ENCODE data around the gene PIGU. TPM values are rescaled to one million over a fixed set of nuclear protein-coding genes. Genes with fewer than 3 reads are reported as not detected.

PIGU gene
- total and polyA plus RNA-seq, 9 of the 15 experiments (the other 6 are each of a cell fraction or from before 2014, with no cell fraction given): 6.5 to 100 (median 28.1) TPM

DNA sequence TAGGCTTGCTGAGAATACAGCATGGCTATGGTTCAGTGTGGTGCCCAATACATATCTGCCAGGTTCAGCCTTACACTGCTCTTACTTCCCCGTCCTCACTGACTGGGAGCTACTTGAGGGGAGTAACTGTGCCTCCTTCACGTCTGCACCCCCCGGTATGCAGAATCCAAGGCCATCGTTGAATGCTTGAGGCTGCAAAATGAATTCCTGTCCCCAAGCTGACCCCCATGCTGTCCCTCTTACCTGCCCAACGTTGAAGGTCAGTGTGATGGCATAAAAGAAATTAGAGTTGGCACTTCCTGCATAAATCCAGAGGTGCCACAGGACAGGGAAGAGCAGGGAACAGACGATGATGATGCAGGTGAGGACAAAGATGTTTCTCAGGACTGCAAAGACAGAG lies 102.0 kb downstream of the PIGU start:
- no peaks in the 10 kb centered on the region for H3K9me1 ChIP-seq (ENCODE audit: control insufficient read depth, insufficient read depth, low read length)
- ChIA-PET POLR2A (interaction anchor here (1.0 kb wide), 1 partner anchor 127 kb away, joined by 4 read pairs; no protein-coding TSS in a partner anchor), CTCF (ENCODE audit: low intra/inter-chr PET ratio) (no interaction called here)
- no peaks in the 10 kb centered on the region for H3K79me2 ChIP-seq (ENCODE audit: control insufficient read depth, insufficient read depth, low read length)
- no peak for DNase-seq (ENCODE audit: extremely low read depth in 1 of 4, low spot score in 3 of 4)
- H3K36me3 ChIP-seq (ENCODE audit: control insufficient read depth, insufficient read depth, low read length): peaks cover 19% of the 10 kb centered on the region; the same call in 2 of the 3 replicates
- H3K27ac ChIP-seq (ENCODE audit: extremely low read depth, low read depth, low read length): no peak overlapping the region
- no peak for ATAC-seq
- H3K4me1 ChIP-seq (replicated peaks in 1 of 2; ENCODE audit: control insufficient read depth in 2 of 2, insufficient read depth in 2 of 2, low read length in 2 of 2): peaks cover 0 to 15% of the 10 kb centered on the region in 2 experiments; a peak in 4 of 5 replicates
- H3K27me3 ChIP-seq (ENCODE audit: control insufficient read depth in 2 of 2, insufficient read depth in 2 of 2, low read length in 2 of 2): no peaks in the 10 kb centered on the region
- no peak overlapping the region for H3K9ac ChIP-seq (ENCODE audit: insufficient read depth in 1 of 2, low read depth in 2 of 2, low read length in 2 of 2)
- no TSS peak for BruUV-seq (replicated peaks)
- TF ChIP-seq, protein P1, sequence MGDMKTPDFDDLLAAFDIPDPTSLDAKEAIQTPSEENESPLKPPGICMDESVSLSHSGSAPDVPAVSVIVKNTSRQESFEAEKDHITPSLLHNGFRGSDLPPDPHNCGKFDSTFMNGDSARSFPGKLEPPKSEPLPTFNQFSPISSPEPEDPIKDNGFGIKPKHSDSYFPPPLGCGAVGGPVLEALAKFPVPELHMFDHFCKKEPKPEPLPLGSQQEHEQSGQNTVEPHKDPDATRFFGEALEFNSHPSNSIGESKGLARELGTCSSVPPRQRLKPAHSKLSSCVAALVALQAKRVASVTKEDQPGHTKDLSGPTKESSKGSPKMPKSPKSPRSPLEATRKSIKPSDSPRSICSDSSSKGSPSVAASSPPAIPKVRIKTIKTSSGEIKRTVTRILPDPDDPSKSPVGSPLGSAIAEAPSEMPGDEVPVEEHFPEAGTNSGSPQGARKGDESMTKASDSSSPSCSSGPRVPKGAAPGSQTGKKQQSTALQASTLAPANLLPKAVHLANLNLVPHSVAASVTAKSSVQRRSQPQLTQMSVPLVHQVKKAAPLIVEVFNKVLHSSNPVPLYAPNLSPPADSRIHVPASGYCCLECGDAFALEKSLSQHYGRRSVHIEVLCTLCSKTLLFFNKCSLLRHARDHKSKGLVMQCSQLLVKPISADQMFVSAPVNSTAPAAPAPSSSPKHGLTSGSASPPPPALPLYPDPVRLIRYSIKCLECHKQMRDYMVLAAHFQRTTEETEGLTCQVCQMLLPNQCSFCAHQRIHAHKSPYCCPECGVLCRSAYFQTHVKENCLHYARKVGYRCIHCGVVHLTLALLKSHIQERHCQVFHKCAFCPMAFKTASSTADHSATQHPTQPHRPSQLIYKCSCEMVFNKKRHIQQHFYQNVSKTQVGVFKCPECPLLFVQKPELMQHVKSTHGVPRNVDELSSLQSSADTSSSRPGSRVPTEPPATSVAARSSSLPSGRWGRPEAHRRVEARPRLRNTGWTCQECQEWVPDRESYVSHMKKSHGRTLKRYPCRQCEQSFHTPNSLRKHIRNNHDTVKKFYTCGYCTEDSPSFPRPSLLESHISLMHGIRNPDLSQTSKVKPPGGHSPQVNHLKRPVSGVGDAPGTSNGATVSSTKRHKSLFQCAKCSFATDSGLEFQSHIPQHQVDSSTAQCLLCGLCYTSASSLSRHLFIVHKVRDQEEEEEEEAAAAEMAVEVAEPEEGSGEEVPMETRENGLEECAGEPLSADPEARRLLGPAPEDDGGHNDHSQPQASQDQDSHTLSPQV (IDR thresholded peaks at IDR 0.05): no peak
- TF ChIP-seq ZEB2 (IDR thresholded peaks at IDR 0.05) (no peak), PYGO2 (tag; IDR thresholded peaks at IDR 0.05) (no peak), NR3C1 (CRISPR knock-in tag; IDR thresholded peaks at IDR 0.05) (no peak), CBX3 (IDR thresholded peaks at IDR 0.05; ENCODE audit: borderline replicate concordance in 1 of 2, low read length in 2 of 2) (no peak), FOXA3 (CRISPR knock-in tag; conservative IDR thresholded peaks at IDR 0.05 in 1 of 2, IDR thresholded peaks at IDR 0.05 in 1 of 2) (no peak), POLR3A (IDR thresholded peaks at IDR 0.05; ENCODE audit: borderline replicate concordance, extremely low read depth, insufficient read depth, insufficient read length) (no peak), BCL6 (CRISPR knock-in tag; IDR thresholded peaks at IDR 0.05) (no peak), ZNF133 (CRISPR knock-in tag; IDR thresholded peaks at IDR 0.05) (no peak), ZNF121 (CRISPR knock-in tag; conservative IDR thresholded peaks at IDR 0.05) (no peak), RBM14 (IDR thresholded peaks at IDR 0.05; ENCODE audit: borderline replicate concordance, insufficient read depth, low read depth, low read length) (no peak)
- TF ChIP-seq, protein P2, sequence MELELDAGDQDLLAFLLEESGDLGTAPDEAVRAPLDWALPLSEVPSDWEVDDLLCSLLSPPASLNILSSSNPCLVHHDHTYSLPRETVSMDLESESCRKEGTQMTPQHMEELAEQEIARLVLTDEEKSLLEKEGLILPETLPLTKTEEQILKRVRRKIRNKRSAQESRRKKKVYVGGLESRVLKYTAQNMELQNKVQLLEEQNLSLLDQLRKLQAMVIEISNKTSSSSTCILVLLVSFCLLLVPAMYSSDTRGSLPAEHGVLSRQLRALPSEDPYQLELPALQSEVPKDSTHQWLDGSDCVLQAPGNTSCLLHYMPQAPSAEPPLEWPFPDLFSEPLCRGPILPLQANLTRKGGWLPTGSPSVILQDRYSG (tag; conservative IDR thresholded peaks at IDR 0.05; ENCODE audit: low read depth): no peak
- in situ Hi-C loops (cut with MboI): no loop called here
- H4K20me1 ChIP-seq (replicated peaks; ENCODE audit: control insufficient read depth, insufficient read depth, low read length): no peaks in the 10 kb centered on the region
- no peaks in the 10 kb centered on the region for H3K9me3 ChIP-seq (replicated peaks; ENCODE audit: control insufficient read depth, insufficient read depth, low read depth, low read length)
- H2AFZ ChIP-seq (ENCODE audit: low read depth, low read length): no peak overlapping the region
- no peak overlapping the region for H3K4me3 ChIP-seq
- intact Hi-C loops (cut with micrococcal nuclease): no loop called here
- 72% methylated on average over 6 of the region's 6 CpGs for WGBS (ENCODE audit: insufficient coverage, low coverage, missing lambda C conversion rate)
- no peak for FAIRE-seq
- no peak overlapping the region for H3K4me2 ChIP-seq (ENCODE audit: insufficient read depth, low read length)

Data from K562 (cell line).